Measurements from ENCODE around the gene DCAF6. TPM values are rescaled to one million over a fixed set of nuclear protein-coding genes. Genes with fewer than 3 reads are reported as not detected.
A peak's percentile ranks its signal among the peaks of the same experiment; 100 is the strongest.

Gene DCAF6
- total RNA-seq, 2 donors from 2014 or later, result 129 TPM

DNA sequence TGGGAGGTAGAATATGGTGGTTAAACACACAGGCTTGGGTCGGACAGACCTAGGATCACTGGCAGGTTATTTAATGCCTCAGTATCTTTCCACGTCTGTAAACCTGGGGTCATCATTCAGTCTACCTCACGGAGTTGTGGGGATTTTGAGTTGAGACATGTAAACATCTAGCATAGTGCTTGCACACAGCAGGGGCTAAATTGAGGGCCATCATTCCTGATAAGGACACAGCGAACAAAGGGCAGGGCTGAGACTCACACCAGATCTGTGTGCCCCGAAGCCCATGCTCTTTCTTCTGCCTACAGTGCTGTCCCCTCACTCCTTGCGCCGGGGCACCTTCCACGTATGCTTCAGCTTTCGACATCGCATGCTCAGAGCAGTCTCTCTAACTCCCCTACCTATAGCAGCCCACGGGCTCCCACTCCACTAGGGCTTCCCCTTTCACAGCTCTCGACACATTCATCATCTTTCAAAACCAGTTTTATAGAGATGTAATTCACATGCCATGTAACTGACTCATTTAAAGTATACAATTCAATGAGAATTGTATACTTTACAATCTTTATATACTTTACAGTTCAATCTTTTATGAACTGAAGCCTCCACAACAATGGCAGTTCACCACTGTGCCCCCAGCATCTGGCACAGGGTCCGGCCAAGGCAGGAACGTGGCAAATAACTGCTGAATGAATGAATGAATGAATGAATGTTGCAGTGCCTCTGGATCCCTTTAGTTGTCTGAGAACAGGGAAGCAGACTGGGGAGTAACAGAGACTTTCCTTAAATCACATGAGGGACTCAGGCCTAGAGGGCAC is 152.2 kb downstream of the DCAF6 start:
- intact Hi-C loops (cut with DNase I), result loop anchor here in 1 of 2 donors (10.0 kb wide), 1 partner anchor 56 kb away; no protein-coding TSS in a partner anchor
- ATAC-seq (no peak), DNase-seq (no peak)

DNA sequence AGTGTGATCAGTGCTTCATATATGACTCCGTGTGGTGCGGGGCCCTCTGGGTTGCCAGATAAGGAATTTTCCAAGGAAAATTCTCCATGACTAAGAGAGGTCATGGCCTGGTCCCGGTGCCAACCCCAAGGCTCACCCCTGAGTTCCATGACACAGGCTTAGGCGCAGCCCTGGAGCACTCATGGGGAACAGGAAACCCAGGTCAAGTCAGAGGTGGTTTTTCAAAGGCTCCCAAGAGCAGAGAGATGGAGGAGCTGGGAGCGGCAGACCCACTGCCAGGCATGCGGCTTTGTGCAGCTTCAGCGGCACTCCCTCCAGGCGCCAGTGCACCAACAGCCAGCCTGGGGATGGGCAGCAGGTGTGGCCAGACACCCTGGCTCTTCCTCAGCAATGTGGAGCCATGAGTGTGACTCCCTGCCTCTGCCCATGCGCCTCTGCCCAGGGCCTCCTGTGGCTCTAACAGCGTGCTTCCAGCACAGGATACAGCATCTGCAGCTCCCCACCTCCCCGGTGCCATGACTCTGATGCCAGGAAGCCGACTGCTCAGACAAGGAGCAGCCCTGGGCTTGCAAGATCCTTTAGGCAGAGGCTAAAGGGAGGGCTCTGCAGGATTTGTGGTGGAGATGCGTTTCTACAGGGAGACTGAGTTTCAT is 153.0 kb downstream of the DCAF6 start:
- ATAC-seq, result no peak
- intact Hi-C loops (cut with DNase I), result loop anchor here in 1 of 2 donors (10.0 kb wide), 1 partner anchor 55 kb away; no protein-coding TSS in a partner anchor
- DNase-seq, result no peak

DNA sequence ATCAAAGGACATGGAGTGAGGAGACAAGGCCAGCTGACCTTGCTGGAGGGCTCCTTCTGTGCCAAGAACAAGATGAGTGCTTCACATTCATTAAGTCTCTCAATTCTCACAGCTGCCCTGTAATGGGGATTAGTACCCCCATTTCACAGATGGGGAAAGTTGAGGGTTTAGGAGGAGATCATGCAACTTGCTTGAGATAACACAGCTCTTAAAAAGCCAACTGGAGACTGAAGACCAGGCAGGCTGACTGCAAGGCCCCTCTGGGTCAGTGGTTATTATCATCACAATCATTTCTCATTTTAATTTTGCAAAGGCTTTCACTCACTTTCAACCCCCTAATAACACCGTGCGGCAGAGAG is 153.5 kb downstream of the DCAF6 start:
- intact Hi-C loops (cut with DNase I), result loop anchor here in 1 of 2 donors (10.0 kb wide), 1 partner anchor 55 kb away; no protein-coding TSS in a partner anchor
- DNase-seq (no peak), ATAC-seq (no peak)

DNA sequence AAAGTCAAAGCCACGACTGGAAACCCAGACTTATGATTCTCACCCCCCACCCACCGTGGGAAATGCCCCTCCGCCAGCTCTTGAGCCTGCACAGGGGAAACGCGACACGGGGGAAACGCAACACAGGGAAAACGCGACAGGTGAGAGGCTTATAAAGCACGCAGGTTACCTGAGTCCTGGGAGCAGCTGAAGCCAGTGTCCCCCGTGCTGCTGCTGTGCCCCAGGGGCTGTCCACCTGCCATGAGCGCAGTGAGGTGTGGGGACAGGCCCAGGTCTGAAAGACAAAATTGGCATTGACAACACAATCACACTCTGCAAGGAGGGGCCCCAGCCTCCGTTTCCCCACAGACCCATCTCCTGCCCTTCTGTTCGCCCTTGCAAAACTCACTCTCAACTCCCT is 153.9 kb downstream of the DCAF6 start:
- intact Hi-C loops (cut with DNase I), result no loop called here
- ATAC-seq (no peak), DNase-seq (no peak)

DNA sequence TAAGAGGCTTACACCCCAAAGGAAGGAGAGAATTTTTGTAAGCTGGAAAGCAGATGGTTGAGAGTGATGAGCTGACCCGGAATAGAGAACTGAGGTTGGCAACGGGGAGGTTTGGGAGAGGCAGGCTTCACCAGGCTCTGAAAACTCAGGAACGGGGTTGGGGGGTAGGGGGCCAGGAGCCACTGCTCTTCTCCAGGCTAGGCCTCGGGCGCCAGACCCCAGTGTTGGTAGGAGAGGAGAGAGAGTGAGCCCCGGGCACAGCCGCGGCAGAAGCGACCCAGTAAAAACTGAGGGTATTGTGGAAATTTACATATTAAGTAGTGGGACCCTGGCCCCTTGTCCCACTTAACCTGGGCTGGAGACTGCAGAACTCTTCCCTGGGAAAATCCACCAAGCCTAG is 154.6 kb downstream of the DCAF6 start:
- DNase-seq (no peak), ATAC-seq (no peak)
- intact Hi-C loops (cut with DNase I), result no loop called here

DNA sequence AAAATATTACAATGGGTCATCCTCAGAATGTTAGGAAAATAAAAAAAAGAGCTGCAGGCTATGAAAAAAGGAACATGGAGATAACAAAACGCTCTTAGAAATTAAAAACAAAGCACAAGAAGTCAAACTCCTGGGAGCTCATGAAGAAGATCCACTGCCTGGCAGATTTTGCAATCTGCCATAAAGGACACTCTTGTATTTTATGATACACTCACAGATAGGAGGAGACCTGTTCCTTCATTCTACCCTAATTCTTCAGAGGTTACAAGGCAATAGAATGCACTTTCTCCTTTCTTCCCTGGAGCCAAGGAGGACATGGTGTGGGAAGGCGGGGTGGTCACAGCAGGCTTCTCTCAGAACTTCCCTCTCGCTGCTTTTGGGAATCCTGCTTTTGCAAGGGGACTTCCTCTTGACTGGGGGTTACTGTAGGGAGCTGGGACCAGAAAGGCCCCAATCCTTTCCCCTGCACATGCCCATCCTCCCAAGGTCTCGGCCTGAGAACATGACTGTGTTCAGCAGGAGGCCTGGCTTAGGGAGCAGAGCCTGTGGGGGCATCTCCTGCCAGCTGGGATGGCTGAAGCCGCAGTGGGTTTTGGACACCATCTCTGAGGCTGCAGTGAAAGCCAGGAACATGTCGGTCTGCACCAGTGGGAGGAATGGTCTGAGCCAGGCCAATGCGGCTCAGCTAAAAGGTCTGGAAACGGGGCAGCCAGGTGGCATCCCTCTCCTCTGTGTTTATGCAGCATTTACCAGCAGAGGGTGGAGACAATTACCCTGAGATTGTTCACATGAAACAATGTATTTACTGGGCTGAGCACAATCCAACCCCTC is 155.5 kb downstream of the DCAF6 start:
- DNase-seq (no peak), ATAC-seq (no peak)
- intact Hi-C loops (cut with DNase I), result no loop called here

DNA sequence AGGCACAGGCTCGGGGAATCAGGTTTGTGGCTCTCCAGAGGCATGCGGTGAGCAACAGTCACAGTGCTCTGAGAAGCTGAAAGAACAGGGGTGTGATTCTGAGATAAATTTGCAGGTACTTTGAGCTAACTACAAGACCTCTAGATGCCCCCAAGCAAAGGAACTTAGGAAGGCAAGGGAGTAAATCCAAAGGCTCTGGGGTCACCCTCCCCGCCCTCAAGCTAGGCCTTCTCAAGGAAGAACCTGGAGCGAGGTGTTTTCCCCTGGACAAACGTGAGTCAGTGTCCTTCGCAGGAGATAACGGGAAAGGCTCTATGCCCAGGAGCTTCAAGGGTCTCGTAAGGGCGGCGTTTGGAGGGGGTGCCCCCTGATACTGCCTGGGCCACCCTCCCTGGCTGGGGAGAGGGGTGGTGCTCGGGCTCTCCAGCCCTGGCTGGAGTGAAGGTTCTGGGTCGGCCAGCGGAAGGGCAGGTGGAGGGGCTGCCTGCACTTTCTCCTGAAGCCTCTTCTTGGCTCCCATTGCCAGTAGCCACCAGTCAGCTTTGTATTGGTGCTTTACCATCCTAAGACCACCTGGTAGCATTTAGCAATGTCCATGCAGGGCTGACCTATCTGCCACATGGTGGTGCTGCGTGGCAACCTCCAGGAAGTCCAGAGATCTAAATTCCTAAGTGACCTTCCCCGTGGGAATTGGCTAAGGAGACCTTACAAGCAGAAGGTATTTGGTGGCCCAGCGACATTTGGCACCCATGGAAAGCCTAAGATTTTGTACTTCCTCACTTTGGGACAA is 156.3 kb downstream of the DCAF6 start:
- intact Hi-C loops (cut with DNase I), result no loop called here

DNA sequence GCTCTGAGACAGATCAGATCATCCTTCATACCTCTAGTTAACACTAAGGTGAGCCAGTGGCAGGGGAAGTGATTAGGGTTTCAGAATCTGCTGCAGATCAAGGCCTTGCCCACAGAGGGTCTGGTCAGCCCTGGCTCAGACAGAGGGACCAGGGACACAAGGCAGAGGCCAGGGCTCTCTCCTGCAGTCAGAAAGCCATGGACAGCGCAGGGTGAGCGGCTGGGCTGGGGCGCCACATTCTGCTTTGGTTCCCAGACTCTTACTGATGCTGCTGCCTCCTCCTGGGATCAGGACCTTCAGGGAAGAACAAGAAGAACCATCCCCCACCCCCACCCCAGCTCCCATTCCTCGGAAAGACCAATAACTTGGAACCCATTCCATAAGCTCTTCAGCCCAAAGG is 157.1 kb downstream of the DCAF6 start:
- intact Hi-C loops (cut with DNase I), result no loop called here
- ATAC-seq, result no peak
- no peak for DNase-seq

More for the DNA sequence above, 156.3 kb downstream of the DCAF6 start:
- ATAC-seq, result no peak
- DNase-seq, result no peak

DNA sequence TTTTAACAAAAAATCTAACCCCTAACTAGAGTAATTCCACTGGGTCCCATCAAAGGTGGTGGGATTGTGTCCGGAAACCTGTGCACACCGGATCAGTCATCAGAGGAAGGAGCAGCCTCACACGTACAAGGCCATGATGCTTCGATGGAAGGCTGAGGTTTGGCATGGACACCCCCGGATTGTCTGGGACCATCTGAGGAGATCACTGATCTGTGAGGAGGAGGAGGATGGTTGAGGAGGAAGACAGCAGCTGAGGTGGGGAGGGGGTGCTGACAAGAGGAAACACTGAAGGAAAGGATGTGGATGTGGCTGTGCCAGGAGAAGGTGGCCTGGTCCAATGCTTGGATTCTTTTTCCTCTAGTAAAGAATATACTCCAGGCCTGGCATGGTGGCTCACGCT is 159.0 kb downstream of the DCAF6 start:
- DNase-seq (no peak), ATAC-seq (no peak)
- intact Hi-C loops (cut with DNase I), result no loop called here

DNA sequence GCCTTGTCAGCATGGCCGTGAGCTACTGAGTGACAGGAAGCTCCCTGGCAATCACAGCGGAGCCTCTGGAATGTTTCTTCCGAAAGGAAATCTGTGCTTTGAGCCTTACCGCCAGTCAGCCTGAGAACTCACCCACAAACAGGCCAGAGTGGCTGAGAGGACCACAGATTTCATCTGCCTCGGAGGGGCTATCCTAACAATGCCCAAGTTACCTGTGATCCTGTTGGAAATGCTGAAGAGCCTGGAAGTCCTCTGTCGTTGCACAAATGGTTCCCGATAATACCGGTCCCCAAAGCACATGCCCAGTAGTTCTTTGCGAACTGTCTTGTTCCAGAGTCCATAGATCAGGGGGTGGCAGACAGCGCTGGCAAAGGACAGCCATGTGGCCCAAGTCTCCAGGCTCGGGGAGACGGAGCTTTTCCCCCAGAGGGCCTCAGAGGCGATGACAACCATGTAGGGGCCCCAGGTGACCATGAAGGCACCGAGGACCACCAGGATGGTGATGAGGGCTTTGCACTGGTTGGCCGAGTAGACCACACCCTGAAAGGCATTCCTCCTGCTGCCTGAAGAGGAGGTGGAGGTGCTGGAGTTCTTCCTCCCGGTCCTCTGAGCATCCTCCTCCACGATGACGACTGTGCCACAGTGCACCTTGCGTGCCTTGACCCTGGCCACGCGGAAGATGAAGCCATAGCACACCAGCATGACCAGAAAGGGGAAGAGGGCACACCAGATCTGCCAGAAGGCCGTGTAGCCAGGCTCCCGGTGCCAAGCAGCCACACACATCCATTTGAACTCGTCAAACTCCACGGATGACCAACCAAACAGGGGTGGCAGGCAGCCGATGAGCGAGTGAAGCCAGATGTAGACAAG is 160.0 kb downstream of the DCAF6 start:
- no peak for ATAC-seq
- no peak for DNase-seq
- intact Hi-C loops (cut with DNase I), result no loop called here

DNA sequence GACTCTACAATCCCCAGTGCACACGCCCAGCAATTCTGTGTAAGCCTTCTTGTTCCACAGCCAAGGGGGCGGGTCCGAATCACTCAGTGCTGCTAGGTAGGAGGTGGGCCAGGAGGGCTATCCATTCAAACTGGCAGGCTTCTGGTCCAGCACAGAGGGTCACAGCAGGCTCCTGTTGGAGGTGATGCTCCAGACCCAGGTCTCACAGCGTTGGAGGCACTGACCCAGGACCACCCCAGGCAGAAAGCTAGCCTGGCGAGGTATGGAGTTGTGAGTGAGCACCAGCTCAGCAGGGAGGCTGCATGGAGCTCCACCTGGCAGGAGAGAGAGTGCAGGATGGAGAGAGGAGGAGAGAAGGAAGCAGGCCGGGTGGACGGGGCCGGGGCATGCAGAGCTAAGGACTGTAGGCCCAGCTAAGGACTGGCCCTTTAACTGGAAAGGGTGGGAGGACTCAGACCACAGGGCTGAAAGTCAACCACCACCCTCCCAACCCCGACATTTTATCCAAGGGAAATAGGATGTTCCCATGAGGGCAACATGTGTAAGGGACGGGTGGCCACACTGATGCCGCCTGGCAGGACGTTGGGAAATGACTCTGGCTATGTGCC is 161.5 kb downstream of the DCAF6 start:
- intact Hi-C loops (cut with DNase I), result no loop called here
- DNase-seq (no peak), ATAC-seq (peak in 1 of 2 donors; percentile 19)

DNA sequence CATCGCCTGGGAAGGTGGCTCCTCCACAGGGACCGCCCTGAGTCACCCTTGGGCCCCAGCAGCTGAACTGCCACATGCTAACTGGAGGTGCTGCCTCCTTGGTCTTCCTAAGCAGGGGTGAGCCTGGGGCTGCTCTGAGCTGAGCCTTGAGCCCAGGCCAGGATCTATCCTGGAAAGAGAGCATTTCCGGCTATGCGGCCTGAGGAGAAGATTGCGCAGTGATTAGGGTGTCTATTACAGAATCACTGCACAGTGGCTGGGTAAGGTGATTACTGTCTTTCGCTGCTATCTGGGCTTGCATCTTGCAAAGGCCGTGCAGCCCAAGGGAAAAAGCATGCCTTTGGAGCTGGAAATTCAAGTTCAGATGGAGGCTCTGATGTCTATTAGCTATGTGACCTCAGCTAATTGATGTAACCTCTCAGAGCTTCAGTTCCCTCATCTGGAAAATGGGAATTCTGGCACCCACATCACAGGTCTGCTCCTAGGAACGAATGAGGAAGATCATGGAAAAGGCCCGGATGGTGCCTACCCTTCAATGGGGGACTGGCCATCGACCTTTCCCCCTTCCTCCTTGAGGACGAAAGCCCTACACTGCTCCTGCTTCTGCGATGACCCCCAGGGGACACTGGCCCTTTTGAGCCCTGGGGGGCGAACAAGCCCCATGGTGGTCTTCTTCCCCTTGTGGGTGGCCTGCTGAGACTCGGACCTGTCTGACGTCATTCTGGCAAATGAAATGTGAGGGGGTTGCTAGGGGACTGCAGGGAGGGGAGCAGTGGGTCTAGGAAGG is 162.2 kb downstream of the DCAF6 start:
- ATAC-seq, result peak in 1 of 2 donors; percentile 15
- DNase-seq, result no peak
- intact Hi-C loops (cut with DNase I), result no loop called here

DNA sequence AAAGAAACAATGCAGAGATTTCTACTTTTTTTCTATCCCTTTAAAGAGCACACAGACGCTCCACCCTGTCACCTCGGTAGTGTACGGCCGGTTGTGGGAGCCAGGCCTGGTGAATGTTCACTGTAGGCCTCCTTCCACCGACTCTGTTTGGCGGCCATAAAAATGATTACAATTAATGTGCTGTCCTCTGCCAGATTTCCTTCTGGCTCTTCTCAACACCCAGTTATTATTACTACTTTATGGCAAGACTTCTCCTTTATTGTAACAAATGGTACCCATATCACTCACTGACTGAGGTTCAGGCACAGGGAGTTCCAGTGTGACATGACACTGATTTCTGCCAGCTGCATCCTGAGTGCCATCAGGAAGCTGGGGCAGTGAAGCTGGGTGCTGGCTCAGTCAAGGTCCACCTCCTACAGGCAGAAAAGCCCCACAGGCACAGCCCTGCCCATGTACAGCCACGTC is 162.9 kb downstream of the DCAF6 start:
- intact Hi-C loops (cut with DNase I), result no loop called here
- DNase-seq, result no peak
- peak in 1 of 2 donors; percentile 38 for ATAC-seq

DNA sequence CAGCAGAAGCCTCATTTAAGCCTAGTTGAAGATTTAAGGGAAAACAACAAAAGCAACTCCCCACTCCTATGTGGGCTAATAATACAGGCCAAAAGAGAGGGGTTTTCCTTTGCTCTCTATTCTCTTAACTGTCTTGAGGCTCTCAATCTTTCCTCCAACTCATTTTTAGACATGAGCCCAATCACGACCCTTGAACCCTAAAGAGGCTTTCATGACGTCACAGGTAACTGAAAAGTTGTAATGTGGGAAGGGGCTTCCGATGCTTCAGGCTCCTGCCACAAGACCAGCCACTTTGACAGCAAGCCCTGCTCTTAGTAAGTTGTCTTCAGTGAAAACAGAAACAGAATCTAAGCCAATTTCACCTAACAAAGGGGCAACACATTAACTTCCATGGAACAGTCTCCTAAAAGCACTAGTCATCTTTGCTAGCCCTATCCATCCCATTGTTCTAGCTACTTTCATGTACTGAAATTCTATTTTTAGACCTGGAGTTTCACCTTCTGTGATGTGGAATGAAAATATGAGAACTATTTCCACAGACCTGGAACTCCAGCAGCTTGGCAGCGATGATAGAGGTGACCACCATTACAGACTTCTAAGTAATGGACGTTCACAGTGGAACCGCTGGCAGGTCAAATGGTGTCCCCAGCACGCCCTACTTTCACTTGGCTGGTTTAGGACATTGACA is 164.0 kb downstream of the DCAF6 start:
- no peak for ATAC-seq
- DNase-seq, result no peak
- intact Hi-C loops (cut with DNase I), result no loop called here

DNA sequence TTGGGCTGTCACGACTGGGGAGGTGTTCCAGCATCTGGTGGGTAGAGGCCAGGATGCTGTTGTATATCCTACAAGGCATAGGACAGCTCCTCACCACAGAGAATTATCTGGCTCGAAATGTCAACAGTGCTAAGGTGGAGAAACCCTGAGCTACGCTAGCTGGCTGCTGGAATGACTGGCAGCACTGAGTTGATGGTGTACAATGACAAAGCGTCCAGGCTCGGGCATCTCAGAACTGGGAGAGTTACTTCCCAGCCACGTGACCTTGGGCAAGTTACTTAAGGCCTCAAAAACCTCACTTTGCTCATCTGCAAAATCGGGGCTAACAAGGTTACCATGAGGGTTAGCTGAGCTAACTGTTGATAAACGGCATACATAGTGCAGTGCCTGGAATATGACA is 164.9 kb downstream of the DCAF6 start:
- no peak for DNase-seq
- no peak for ATAC-seq
- intact Hi-C loops (cut with DNase I), result no loop called here

DNA sequence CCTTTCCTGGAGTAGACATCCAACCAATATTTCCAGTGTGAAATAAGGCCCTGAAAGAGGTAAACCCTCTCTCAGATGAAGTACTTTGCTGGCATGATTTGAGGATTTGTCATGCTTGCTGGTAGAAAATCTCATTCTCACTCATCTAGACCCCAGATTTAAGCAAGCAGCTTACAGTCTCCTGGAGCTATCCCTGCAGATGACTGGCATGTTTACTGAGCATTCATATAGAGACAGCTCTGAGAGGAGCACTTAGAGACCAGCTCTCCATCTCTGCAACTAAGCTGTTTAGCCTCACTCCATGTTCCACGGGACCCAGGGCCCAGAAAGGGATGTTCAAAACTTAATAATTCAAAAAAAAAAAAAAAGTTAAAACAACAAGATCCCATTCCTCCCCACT is 166.0 kb downstream of the DCAF6 start:
- intact Hi-C loops (cut with DNase I), result no loop called here
- ATAC-seq (no peak), DNase-seq (no peak)
